Effector memory CD8-positive, alpha-beta T cell (primary cell): Measurements from ENCODE around the gene ERC1.

Source experiments
- ATAC-seq: fragments of 150-1000 bp; cut with Tn5 transposase; replicated peaks from 2 replicates; pipeline ENCODE4 v1.10.0; 2021; ENCODE audit warnings: mild to moderate bottlenecking, moderate library complexity
- DNase-seq, 3 experiments: peaks; one replicate each; pipeline ENCODE4 v3.0.0; 2021
- H3K27ac Mint-ChIP-seq, 2 donors: one replicate each; pipeline ENCODE4 v1.8.0; 2022; ENCODE audit warnings: mild to moderate bottlenecking in 2 of 2, mixed read lengths in 2 of 2, moderate library complexity in 2 of 2
- H3K27me3 Mint-ChIP-seq, 2 donors: one replicate each; pipeline ENCODE4 v1.8.0; 2022; ENCODE audit warnings: mixed read lengths in 2 of 2
- H3K36me3 Mint-ChIP-seq: one replicate; pipeline ENCODE4 v1.8.0; 2022; ENCODE audit warnings: mild to moderate bottlenecking, moderate library complexity, mixed read lengths; ENCODE audit not compliant: insufficient read depth
- H3K4me1 Mint-ChIP-seq, 2 donors: one replicate each; pipeline ENCODE4 v1.8.0; 2022; ENCODE audit warnings: low read depth in 2 of 2, mixed read lengths in 2 of 2
- H3K4me3 Mint-ChIP-seq, 2 donors: one replicate each; pipeline ENCODE4 v1.8.0; 2022; ENCODE audit warnings: mild to moderate bottlenecking in 2 of 2, mixed read lengths in 2 of 2, moderate library complexity in 2 of 2
- H3K9me3 Mint-ChIP-seq, 2 donors: one replicate each; pipeline ENCODE4 v1.8.0; 2022; ENCODE audit warnings: mixed read lengths in 2 of 2

Gene ERC1

GRCh38 chr12:1013618-1014489 lies 22.8 kb downstream of the ERC1 start:
- no peaks in the 10 kb centered on the region for H3K36me3 Mint-ChIP-seq
- H3K27ac Mint-ChIP-seq, result no peak overlapping the region

GRCh38 chr12:1019283-1019682 lies 28.3 kb downstream of the ERC1 start:
- H3K4me3 Mint-ChIP-seq, result no peak overlapping the region

More at GRCh38 chr12:1013618-1014489, 22.8 kb downstream of the ERC1 start:
- peaks cover 0 to 3% of the 10 kb centered on the region in 2 donors for H3K4me1 Mint-ChIP-seq
- no peaks in the 10 kb centered on the region for H3K27me3 Mint-ChIP-seq
- no peak overlapping the region for H3K4me3 Mint-ChIP-seq
- H3K9me3 Mint-ChIP-seq, result no peaks in the 10 kb centered on the region
- DNase-seq (no peak), ATAC-seq (no peak)

DNA sequence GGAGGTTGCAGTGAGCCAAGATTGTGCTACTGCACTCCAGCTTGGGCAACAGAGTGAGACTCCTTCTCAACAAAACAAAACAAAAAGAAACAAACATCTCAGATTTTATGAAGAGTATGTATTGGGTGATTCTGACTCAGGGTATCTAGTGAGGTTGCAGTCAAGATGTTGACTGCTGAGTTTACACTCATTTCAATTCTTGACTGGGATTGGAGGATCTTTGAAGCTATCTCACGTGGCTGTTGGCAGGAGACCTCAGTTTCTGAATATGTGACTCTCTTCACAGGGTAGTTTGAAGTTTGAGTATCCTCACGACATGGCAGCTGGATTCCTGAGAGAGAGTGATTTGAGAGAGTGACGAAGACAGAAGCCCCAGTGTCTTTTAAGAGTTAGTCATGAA lies 29.4 kb downstream of the ERC1 start:
- H3K27ac Mint-ChIP-seq, result no peak overlapping the region
- no peaks in the 10 kb centered on the region for H3K9me3 Mint-ChIP-seq
- peaks cover 0 to 14% of the 10 kb centered on the region in 2 donors for H3K4me1 Mint-ChIP-seq
- no peak overlapping the region for H3K4me3 Mint-ChIP-seq
- H3K27me3 Mint-ChIP-seq, result no peaks in the 10 kb centered on the region
- DNase-seq, result no peak
- H3K36me3 Mint-ChIP-seq, result no peaks in the 10 kb centered on the region
- no peak for ATAC-seq

More at GRCh38 chr12:1019283-1019682, 28.3 kb downstream of the ERC1 start:
- Mint-ChIP-seq H3K9me3 (no peaks in the 10 kb centered on the region), H3K4me1 (peaks cover 0 to 14% of the 10 kb centered on the region in 2 donors), H3K36me3 (no peaks in the 10 kb centered on the region), H3K27ac (no peak overlapping the region), H3K27me3 (no peaks in the 10 kb centered on the region)
- ATAC-seq (no peak), DNase-seq (no peak)

DNA sequence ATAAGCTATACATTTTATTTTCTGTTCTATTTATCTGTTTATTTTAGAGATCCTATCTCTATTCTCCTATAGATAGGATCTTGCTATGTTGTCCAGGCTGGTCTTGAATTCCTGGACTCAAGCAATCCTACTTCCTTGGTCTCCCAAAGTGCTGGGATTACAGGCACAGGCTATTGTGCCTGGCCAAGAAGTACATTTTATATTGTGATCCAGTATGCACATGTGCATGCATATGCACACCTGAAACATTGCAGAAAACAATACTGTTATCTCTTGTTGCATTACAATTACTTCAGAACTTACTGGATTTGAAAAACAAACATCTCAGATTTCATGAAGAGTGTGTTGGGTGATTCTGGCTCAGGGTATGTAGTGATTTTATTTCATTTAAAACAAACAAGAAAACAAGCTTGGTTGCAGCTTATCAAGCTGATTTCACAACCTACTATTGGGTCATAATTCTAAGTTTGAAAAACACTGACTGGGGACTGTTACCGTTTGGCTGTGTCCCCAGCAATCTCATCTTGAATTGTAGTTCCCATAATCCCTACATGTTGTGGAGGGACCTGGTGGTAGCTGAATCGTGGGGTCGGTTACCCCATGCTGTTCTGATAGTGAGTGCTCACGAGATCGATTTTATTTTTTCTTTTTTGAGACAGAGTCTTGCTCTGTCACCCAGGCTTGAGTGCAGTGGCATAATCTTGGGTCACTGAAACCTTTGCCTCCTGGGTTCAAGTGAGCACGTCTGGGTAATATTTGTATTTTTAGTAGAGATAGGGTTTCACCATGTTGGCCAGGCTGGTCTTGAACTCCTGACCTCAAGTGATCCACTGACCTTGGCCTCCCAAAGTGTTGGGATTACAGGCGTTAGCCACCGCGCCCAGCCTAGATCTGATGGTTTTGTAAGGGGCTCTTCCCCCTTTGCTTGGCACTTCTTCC lies 31.3 kb downstream of the ERC1 start:
- no peak overlapping the region for H3K4me3 Mint-ChIP-seq

DNA sequence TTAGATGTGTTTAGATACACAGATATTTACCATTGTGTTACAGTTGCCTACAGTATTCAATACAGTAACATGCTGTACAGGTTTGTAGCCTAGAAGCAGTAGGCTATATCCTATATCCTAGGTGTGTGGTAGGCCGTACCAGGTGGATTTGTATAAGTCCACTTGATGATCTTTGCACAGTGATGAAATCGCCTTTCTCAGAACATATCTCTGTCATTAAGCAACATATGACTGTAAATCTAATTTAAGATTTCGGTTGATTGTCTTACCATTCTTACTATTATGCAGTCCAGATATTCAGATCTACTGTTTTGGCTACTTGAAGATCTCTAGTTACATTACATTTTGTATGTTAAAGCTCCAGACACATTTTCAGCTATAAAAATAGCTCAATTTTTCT lies 39.8 kb downstream of the ERC1 start:
- Mint-ChIP-seq H3K4me1 (peaks cover 0 to 3% of the 10 kb centered on the region in 2 donors), H3K9me3 (no peaks in the 10 kb centered on the region), H3K36me3 (peaks cover 17% of the 10 kb centered on the region), H3K27ac (no peak overlapping the region), H3K27me3 (no peaks in the 10 kb centered on the region), H3K4me3 (no peak overlapping the region)
- no peak for ATAC-seq
- DNase-seq, result no peak

More for the DNA sequence above, 31.3 kb downstream of the ERC1 start:
- DNase-seq (no peak), ATAC-seq (no peak)
- Mint-ChIP-seq H3K36me3 (no peaks in the 10 kb centered on the region), H3K27ac (no peak overlapping the region), H3K27me3 (no peaks in the 10 kb centered on the region), H3K4me1 (peaks cover 0 to 14% of the 10 kb centered on the region in 2 donors), H3K9me3 (no peaks in the 10 kb centered on the region)

- peaks cover 3 to 5% of the 10 kb centered on the region in 2 donors for H3K4me1 Mint-ChIP-seq
- H3K27ac Mint-ChIP-seq, result no peak overlapping the region
- ATAC-seq, result no peak
- H3K27me3 Mint-ChIP-seq, result no peaks in the 10 kb centered on the region
- no peaks in the 10 kb centered on the region for H3K9me3 Mint-ChIP-seq
- peaks cover 13% of the 10 kb centered on the region for H3K36me3 Mint-ChIP-seq
- H3K4me3 Mint-ChIP-seq, result no peak overlapping the region
- DNase-seq, result no peak
Measured at GRCh38 chr12:1034243-1034642, 43.2 kb downstream of the ERC1 start.

DNA sequence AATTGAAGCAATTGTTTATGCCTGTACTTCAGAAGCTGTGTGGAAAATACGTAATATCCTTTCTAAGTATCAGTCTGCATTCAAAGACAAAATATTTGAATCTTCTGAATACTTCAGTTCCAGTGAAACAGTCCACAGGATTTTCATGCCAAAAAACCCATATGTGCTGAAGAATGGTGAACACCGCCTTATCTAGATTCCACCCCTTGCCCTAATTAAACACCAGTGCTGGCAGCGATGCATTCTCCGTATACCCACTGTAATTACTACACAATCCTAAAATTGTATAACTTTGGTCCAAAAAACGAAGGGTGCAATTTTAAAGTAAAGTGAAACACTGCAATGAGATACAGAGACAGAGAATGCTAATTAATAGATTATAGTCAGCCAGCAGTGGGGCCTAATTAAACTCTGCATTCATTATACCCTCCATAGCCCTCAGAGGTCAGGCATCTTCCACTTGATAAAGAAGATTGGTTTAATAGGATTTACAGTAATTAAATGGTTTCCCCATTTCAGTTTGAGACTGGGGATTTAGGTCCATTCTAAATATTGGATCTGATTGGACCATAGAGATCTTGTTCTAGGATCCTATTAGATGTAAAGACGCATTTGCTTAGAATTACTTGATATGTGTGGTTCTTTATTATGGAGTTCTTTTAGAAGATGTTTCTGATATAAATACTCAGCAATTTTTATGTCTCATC lies 43.9 kb downstream of the ERC1 start:
- H3K27ac Mint-ChIP-seq, result no peak overlapping the region
- ATAC-seq, result no peak
- no peak for DNase-seq
- no peaks in the 10 kb centered on the region for H3K27me3 Mint-ChIP-seq
- H3K4me1 Mint-ChIP-seq, result peaks cover 3 to 10% of the 10 kb centered on the region in 2 donors
- H3K9me3 Mint-ChIP-seq, result no peaks in the 10 kb centered on the region
- no peak overlapping the region for H3K4me3 Mint-ChIP-seq
- H3K36me3 Mint-ChIP-seq, result peaks cover 7% of the 10 kb centered on the region

DNA sequence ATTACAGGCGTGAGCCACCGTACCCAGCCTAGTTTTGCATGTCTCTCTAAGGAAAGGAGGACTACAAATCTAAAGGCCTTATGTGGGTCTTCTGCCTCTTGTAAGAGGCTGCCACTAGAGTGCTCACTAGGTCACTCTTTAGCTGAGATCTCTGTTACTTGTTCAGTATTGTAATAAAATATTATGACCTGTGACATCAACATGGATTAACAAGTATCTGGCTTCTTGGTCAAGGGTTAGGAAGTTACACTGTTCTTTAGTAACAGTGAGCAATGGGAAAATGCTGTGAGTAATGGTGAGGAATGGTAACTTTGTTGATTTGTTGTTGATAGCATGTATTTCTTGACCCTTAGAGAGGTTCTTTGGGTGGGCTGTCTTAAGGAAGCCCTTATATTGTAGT lies 50.5 kb downstream of the ERC1 start:
- Mint-ChIP-seq H3K9me3 (no peaks in the 10 kb centered on the region), H3K27ac (peak overlapping the region in 1 of 2 donors; percentile 62), H3K36me3 (peaks cover 5% of the 10 kb centered on the region), H3K27me3 (no peaks in the 10 kb centered on the region), H3K4me1 (peaks cover 0 to 10% of the 10 kb centered on the region in 2 donors), H3K4me3 (no peak overlapping the region)
- DNase-seq, result no peak
- no peak for ATAC-seq

DNA sequence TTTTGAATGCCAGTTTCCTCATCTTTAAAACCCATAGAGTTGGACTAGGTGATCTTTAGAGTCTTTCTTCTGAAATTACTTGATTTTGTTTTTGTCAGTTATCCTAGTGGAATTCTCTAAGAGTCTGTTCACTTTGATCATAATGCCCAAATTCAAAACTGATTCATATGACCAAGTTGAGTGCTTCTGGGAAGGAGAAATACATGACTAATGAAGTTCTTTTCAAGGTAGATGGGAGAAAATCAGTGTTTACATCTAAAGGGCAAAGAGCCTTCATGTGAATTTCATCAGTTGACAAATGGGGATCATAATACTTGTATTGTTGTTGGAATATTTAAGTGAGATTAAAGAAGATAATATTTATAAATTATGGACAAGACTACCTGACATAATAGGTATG lies 53.2 kb downstream of the ERC1 start:
- Mint-ChIP-seq H3K27ac (no peak overlapping the region), H3K36me3 (peaks cover 3% of the 10 kb centered on the region), H3K4me1 (peaks cover 0 to 6% of the 10 kb centered on the region in 2 donors), H3K4me3 (no peak overlapping the region), H3K9me3 (no peaks in the 10 kb centered on the region), H3K27me3 (no peaks in the 10 kb centered on the region)
- no peak for ATAC-seq
- DNase-seq, result no peak

GRCh38 chr12:1044696-1045095 lies 53.7 kb downstream of the ERC1 start:
- Mint-ChIP-seq H3K9me3 (no peaks in the 10 kb centered on the region), H3K27ac (no peak overlapping the region), H3K4me3 (no peak overlapping the region), H3K27me3 (no peaks in the 10 kb centered on the region), H3K36me3 (peaks cover 3% of the 10 kb centered on the region), H3K4me1 (peaks cover 0 to under 1% of the 10 kb centered on the region in 2 donors)
- DNase-seq (no peak), ATAC-seq (no peak)

- Mint-ChIP-seq H3K27ac (no peak overlapping the region), H3K36me3 (peaks cover 6% of the 10 kb centered on the region), H3K4me3 (no peak overlapping the region), H3K4me1 (peaks cover 0 to 4% of the 10 kb centered on the region in 2 donors), H3K27me3 (no peaks in the 10 kb centered on the region), H3K9me3 (no peaks in the 10 kb centered on the region)
- ATAC-seq (no peak), DNase-seq (no peak)
Measured at GRCh38 chr12:1046727-1047126, 55.7 kb downstream of the ERC1 start.

- peaks cover 0 to 4% of the 10 kb centered on the region in 2 donors for H3K4me1 Mint-ChIP-seq
- DNase-seq, result no peak
- peaks cover 6% of the 10 kb centered on the region for H3K36me3 Mint-ChIP-seq
- no peak overlapping the region for H3K27ac Mint-ChIP-seq
- H3K4me3 Mint-ChIP-seq, result no peak overlapping the region
- no peaks in the 10 kb centered on the region for H3K27me3 Mint-ChIP-seq
- no peaks in the 10 kb centered on the region for H3K9me3 Mint-ChIP-seq
- ATAC-seq, result no peak
Measured at GRCh38 chr12:1047898-1048660, 57.1 kb downstream of the ERC1 start.
